NK-92 (cell line): ENCODE results near the gene IRX1.

ENCODE experiments used
- DNase-seq: peaks from one replicate; lab custom pipeline; 2025; ENCODE audit not compliant: unreplicated experiment; lab: John Stamatoyannopoulos, UW

IRX1 gene

DNA sequence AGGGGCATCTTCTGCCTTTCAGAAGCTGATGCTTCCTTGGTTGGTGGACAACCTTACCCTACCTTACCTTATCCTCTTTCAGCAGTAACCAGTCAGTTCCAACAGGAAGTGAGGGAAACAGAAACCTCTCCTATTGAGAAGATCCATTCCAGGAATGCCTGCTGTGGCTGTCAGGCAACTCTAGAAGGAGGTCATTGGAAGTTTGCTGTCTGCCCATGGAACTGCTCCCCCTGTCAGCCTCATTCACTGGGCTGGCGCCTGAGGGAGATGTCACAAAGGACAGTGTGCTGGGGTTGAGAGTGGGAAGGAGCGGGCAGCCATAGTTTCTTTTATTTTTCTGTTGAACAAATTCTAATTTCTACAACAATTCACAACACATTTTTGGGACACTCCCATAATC, 54.7 kb downstream of the IRX1 start:
- no peak for DNase-seq

DNA sequence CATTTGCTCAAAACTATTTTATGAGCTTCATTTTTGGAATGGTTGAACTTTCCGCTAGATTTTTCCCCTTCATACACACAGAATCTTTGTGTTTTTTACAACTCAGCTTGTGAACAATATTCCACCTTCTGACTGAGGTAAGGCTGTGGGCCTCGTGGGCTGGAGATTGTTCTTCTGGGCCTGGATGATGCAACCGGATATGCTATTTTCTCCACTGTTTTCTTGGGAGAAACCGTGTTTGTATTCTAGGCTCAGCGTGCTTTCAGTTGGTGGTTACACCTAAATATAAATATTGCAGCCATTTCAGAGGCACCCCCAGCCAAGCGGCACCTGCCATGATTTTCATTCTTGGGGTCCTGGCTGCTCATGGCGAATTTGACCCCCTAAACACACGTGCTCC, 55.2 kb downstream of the IRX1 start:
- no peak for DNase-seq
